NCI-H146 treated with DMSO at 0.1 percent for 48 hours (cell line): Measurements from ENCODE around the gene PIEZO1.

ENCODE experiments used
- DNase-seq: peaks from one replicate; lab custom pipeline; 2025; ENCODE audit not compliant: unreplicated experiment; lab: John Stamatoyannopoulos, UW

The PIEZO1 gene

GRCh38 chr16:88768071-88768783, 16.8 kb downstream of the PIEZO1 start:
- DNase-seq: no peak

- no peak for DNase-seq
Observed at GRCh38 chr16:88767546-88768070, 17.4 kb downstream of the PIEZO1 start.

- DNase-seq: no peak
Observed at GRCh38 chr16:88766975-88767374, 18.0 kb downstream of the PIEZO1 start.

GRCh38 chr16:88764913-88765349, 20.1 kb downstream of the PIEZO1 start:
- no peak for DNase-seq

GRCh38 chr16:88764080-88764479, 20.9 kb downstream of the PIEZO1 start:
- DNase-seq: no peak

- no peak for DNase-seq
Observed at GRCh38 chr16:88763502-88764053, 21.4 kb downstream of the PIEZO1 start.

- no peak for DNase-seq
Observed at GRCh38 chr16:88762941-88763340, 22.1 kb downstream of the PIEZO1 start.

GRCh38 chr16:88762258-88762870, 22.7 kb downstream of the PIEZO1 start:
- DNase-seq: no peak

- no peak for DNase-seq
Observed at GRCh38 chr16:88761830-88762229, 23.2 kb downstream of the PIEZO1 start.

GRCh38 chr16:88761143-88761534, 23.9 kb downstream of the PIEZO1 start:
- no peak for DNase-seq

GRCh38 chr16:88760424-88761142, 24.4 kb downstream of the PIEZO1 start:
- peak; percentile 20 for DNase-seq

- no peak for DNase-seq
Observed at GRCh38 chr16:88759976-88760350, 25.1 kb downstream of the PIEZO1 start.

GRCh38 chr16:88759245-88759975, 25.6 kb downstream of the PIEZO1 start:
- DNase-seq: no peak

GRCh38 chr16:88758944-88759244, 26.1 kb downstream of the PIEZO1 start:
- no peak for DNase-seq

- DNase-seq: no peak
Observed at GRCh38 chr16:88758227-88758943, 26.6 kb downstream of the PIEZO1 start.

- no peak for DNase-seq
Observed at GRCh38 chr16:88755745-88756443, 29.1 kb downstream of the PIEZO1 start.

- no peak for DNase-seq
Observed at GRCh38 chr16:88754912-88755744, 29.9 kb downstream of the PIEZO1 start.

GRCh38 chr16:88754109-88754911, 30.7 kb downstream of the PIEZO1 start:
- no peak for DNase-seq
